Endothelial cell of umbilical vein (primary cell): Measurements from ENCODE around the gene UBE3B. TPM values are rescaled to one million over a fixed set of nuclear protein-coding genes. Genes with fewer than 3 reads are reported as not detected.

Source experiments
- BruUV-seq: library from RNA; stranded (reverse); fragments of 400-500 nt; replicated peaks from 2 replicates; lab custom pipeline; 2021; lab: Mats Ljungman, UMichigan
- CTCF ChIA-PET: fragments of 300-600, 350-600 bp; sonication (Branson Sonifier 250); formaldehyde crosslinking; loops from one replicate; lab custom pipeline; 2021; ENCODE audit warnings: antibody characterized with exemption, inconsistent platforms; lab: Charles Lee
- POLR2A ChIA-PET: fragments of 300-600, 350-600 bp; sonication (Branson Sonifier 250); formaldehyde crosslinking; loops from one replicate; lab custom pipeline; 2021; ENCODE audit warnings: antibody characterized with exemption, inconsistent platforms; lab: Charles Lee
- DNase-seq: peaks from one replicate; pipeline ENCODE4 v3.0.0-alpha.2; 2011; ENCODE audit warnings: low read depth, low spot score
- FAIRE-seq: peaks from 2 replicates; lab custom pipeline; 2011; peaks lifted over from hg19 to GRCh38; lab: Jason Lieb, UNC
- H2AFZ ChIP-seq: 2 replicates; pipeline ENCODE4 v1.6.0; 2012; ENCODE audit warnings: low read depth, low read length, control low read depth, inconsistent platforms
- H3K27ac ChIP-seq: 2 replicates; pipeline ENCODE4 v1.5.1; 2011; ENCODE audit warnings: low read depth, mild to moderate bottlenecking, control low read depth, low read length, moderate library complexity; ENCODE audit not compliant: insufficient read depth
- H3K27me3 ChIP-seq, 2 experiments: 2 replicates each; pipeline versions ENCODE4 v1.6.0 to v1.6.1; 2011; ENCODE audit warnings: low read length in 2 of 2, mixed read lengths in 1 of 2; ENCODE audit not compliant: control insufficient read depth in 2 of 2, insufficient read depth in 2 of 2
- H3K36me3 ChIP-seq, 2 experiments: 2 replicates in 1 of 2; 3 replicates in 1 of 2; pipeline ENCODE4 v1.5.1; 2011; ENCODE audit warnings: low read length in 2 of 2, mild to moderate bottlenecking in 1 of 2, moderate library complexity in 1 of 2; ENCODE audit not compliant: control insufficient read depth in 2 of 2, insufficient read depth in 2 of 2; ENCODE audit errors: extremely low read depth in 1 of 2
- H3K4me1 ChIP-seq: 3 replicates; pipeline ENCODE4 v1.5.1; 2011; ENCODE audit warnings: mild to moderate bottlenecking, low read length; ENCODE audit not compliant: control insufficient read depth, insufficient read depth; ENCODE audit errors: extremely low read depth
- H3K4me2 ChIP-seq: 2 replicates; pipeline ENCODE4 v1.6.1; 2011; ENCODE audit warnings: low read length, control low read depth, mixed read lengths; ENCODE audit not compliant: insufficient read depth
- H3K4me3 ChIP-seq, 3 experiments: fragments of 200-600 bp in 1 of 3; sonication (generic), shearing (Covaris generic) in 1 of 3; replicated peaks in 1 of 3; 2 replicates each; pipeline ENCODE4 v1.5.1; 2011 to 2016; ENCODE audit warnings: control low read depth in 3 of 3, low read length in 3 of 3, mild to moderate bottlenecking in 2 of 3, inconsistent platforms in 1 of 3, low read depth in 1 of 3, moderate library complexity in 1 of 3; ENCODE audit not compliant: insufficient read depth in 1 of 3
- H3K79me2 ChIP-seq: 2 replicates; pipeline ENCODE4 v1.6.0; 2012; ENCODE audit warnings: low read length, inconsistent platforms; ENCODE audit not compliant: control insufficient read depth, insufficient read depth
- H3K9ac ChIP-seq: replicated peaks from 2 replicates; pipeline ENCODE3; 2011; ENCODE audit warnings: low read length, control low read depth; ENCODE audit not compliant: insufficient read depth; ENCODE audit errors: extremely low read depth
- H3K9me1 ChIP-seq: replicated peaks from 3 replicates; pipeline ENCODE4 v1.6.0; 2011; ENCODE audit warnings: mild to moderate bottlenecking, low read length; ENCODE audit not compliant: control insufficient read depth, insufficient read depth; ENCODE audit errors: extremely low read depth
- H3K9me3 ChIP-seq: replicated peaks from 2 replicates; pipeline ENCODE4 v1.5.1; 2012; ENCODE audit warnings: low read length, inconsistent platforms; ENCODE audit not compliant: control insufficient read depth, insufficient read depth
- H4K20me1 ChIP-seq: replicated peaks from 2 replicates; pipeline ENCODE3; 2011; ENCODE audit warnings: mild to moderate bottlenecking, low read length; ENCODE audit not compliant: control insufficient read depth, insufficient read depth; ENCODE audit errors: extremely low read depth
- CTCF ChIP-seq, 2 donors: IDR thresholded peaks; 1 replicate in 1 of 2; 2 replicates in 1 of 2; pipeline ENCODE4 v1.5.1; 2011; ENCODE audit warnings: low read length in 2 of 2, mild to moderate bottlenecking in 2 of 2, moderate library complexity in 2 of 2, control low read depth in 1 of 2, inconsistent platforms in 1 of 2, low read depth in 1 of 2; ENCODE audit not compliant: insufficient read depth in 1 of 2; ENCODE audit errors: extremely low read depth in 1 of 2
- MAX ChIP-seq: IDR thresholded peaks from 2 replicates; pipeline ENCODE4 v1.6.1; 2011; ENCODE audit not compliant: insufficient read depth, insufficient read length
- POLR2A ChIP-seq: IDR thresholded peaks from 2 replicates; pipeline ENCODE4 v1.6.1; 2012; ENCODE audit warnings: low read depth, mild to moderate bottlenecking, control low read depth, low read length
- dilution Hi-C: fragments of 300-500 bp; cut with MboI; formaldehyde crosslinking; loops from one replicate; pipeline ENCODE4 v1.15.0; 2019; ENCODE audit warnings: low sequenced_read_pairs; ENCODE audit not compliant: extremely low pct_ligation_motif_present
- intact Hi-C: fragments of 100-400 bp; cut with micrococcal nuclease; formaldehyde crosslinking; loops from one replicate; pipeline ENCODE4 v1.10.0; 2022
- polyA plus RNA-seq, 4 experiments: library from polyadenylated mRNA; depleted of rRNA in 3 of 4; stranded (reverse) in 3 of 4; unstranded in 1 of 4; fragments of >200 nt; gene quantifications; 2 replicates each; pipeline versions ENCODE4 v1.2.1 to v1.2.3, GENCODE V29; 2011 to 2012; ENCODE audit warnings: missing spikeins in 1 of 4
- total RNA-seq: library from RNA; stranded (reverse); gene quantifications from 2 replicates; pipeline ENCODE4 v1.2.3, GENCODE V29; 2021

UBE3B gene
- total and polyA plus RNA-seq, 2 donors (not counting 3 experiments of a cell fraction or from before 2014, with no cell fraction given), result 24.9 to 40.8 TPM

- Histone ChIP-seq H2AFZ (peak overlapping the region; percentile 99), H3K9me3 (no peaks in the 10 kb centered on the region), H3K27me3 (no peaks in the 10 kb centered on the region), H3K9ac (no peak overlapping the region), H3K79me2 (no peaks in the 10 kb centered on the region), H3K4me3 (no peak overlapping the region), H3K27ac (no peak overlapping the region), H3K36me3 (no peaks in the 10 kb centered on the region), H3K4me2 (peak overlapping the region; percentile 80), H3K4me1 (peaks cover 5% of the 10 kb centered on the region), H3K9me1 (no peaks in the 10 kb centered on the region), H4K20me1 (no peaks in the 10 kb centered on the region)
- FAIRE-seq (peak; percentile 92), DNase-seq (peak; percentile 88)
- intact Hi-C loops, result loop anchor here (1.0 to 2.0 kb wide), 4 partner anchors 29 to 342 kb away; partner anchors contain the start of genes KCTD10, MMAB, MVK and UBE3B
- ChIA-PET POLR2A (interaction anchor here (1.3 kb wide), 1 partner anchor 44 kb away, joined by 5 read pairs; the partner anchor contains the start of genes KCTD10 and UBE3B), CTCF (interaction anchor here (0.6 to 2.6 kb wide), 37 partner anchors 9 to 420 kb away, joined by 3 to 91 read pairs (median 6); partner anchors contain the start of genes KCTD10, MMAB, MVK and UBE3B)
- dilution Hi-C loops, result no loop called here
- BruUV-seq, result no TSS peak
- TF ChIP-seq MAX (no peak), CTCF (IDR thresholded peaks at IDR 0.05; ENCODE audit: extremely low read depth in 1 of 2, insufficient read depth in 1 of 2, low read depth in 1 of 2, low read length in 2 of 2) (peak; percentile 95 to 96)
These were observed 44.6 kb upstream of the UBE3B start for GRCh38 chr12:109432842-109433304.

- Histone ChIP-seq H3K79me2 (no peaks in the 10 kb centered on the region), H3K9ac (no peak overlapping the region), H2AFZ (no peak overlapping the region), H3K27me3 (no peaks in the 10 kb centered on the region), H3K36me3 (no peaks in the 10 kb centered on the region), H3K27ac (no peak overlapping the region), H3K9me3 (no peaks in the 10 kb centered on the region), H3K4me2 (no peak overlapping the region), H3K4me1 (peaks cover 5% of the 10 kb centered on the region), H3K4me3 (no peak overlapping the region), H4K20me1 (no peaks in the 10 kb centered on the region), H3K9me1 (no peaks in the 10 kb centered on the region)
- no TSS peak for BruUV-seq
- DNase-seq (no peak), FAIRE-seq (no peak)
- POLR2A ChIA-PET, result interaction anchor here (1.3 kb wide), 1 partner anchor 43 kb away, joined by 5 read pairs; the partner anchor contains the start of genes KCTD10 and UBE3B
- intact Hi-C loops, result loop anchor here (2.0 kb wide), 1 partner anchor 139 kb away; the partner anchor contains the start of genes MMAB and MVK
- TF ChIP-seq CTCF (IDR thresholded peaks at IDR 0.05; ENCODE audit: extremely low read depth in 1 of 2, insufficient read depth in 1 of 2, low read depth in 1 of 2, low read length in 2 of 2) (peak in 1 of 2 donors; percentile 51), POLR2A (no peak)
- CTCF ChIA-PET, result interaction anchor here (0.6 to 2.6 kb wide), 32 partner anchors 10 to 412 kb away, joined by 3 to 91 read pairs (median 6); partner anchors contain the start of genes KCTD10, MMAB, MVK and UBE3B
- dilution Hi-C loops, result no loop called here
These were observed 43.8 kb upstream of the UBE3B start for GRCh38 chr12:109433618-109434017.
